HFFc6 (cell line): ENCODE results near the gene RPIA. TPM values are rescaled to one million over a fixed set of nuclear protein-coding genes. Genes with fewer than 3 reads are reported as not detected.
A peak's percentile ranks its signal among the peaks of the same experiment; 100 is the strongest.

Source experiments
- DNase-seq: peaks from one replicate; pipeline ENCODE4 v3.0.0-alpha.2; 2018
- H3K27ac Mint-ChIP-seq: 2 replicates; pipeline ENCODE4 v1.8.0; 2020; ENCODE audit warnings: mild to moderate bottlenecking, mixed read lengths
- H3K27me3 Mint-ChIP-seq: 2 replicates; pipeline ENCODE4 v1.8.0; 2021; ENCODE audit warnings: mild to moderate bottlenecking, moderate library complexity, mixed read lengths; ENCODE audit not compliant: insufficient read depth
- H3K36me3 Mint-ChIP-seq: 2 replicates; pipeline ENCODE4 v1.8.0; 2021; ENCODE audit warnings: low read depth, mixed read lengths
- H3K4me1 Mint-ChIP-seq: 2 replicates; pipeline ENCODE4 v1.8.0; 2020; ENCODE audit warnings: low read depth, mixed read lengths
- H3K4me3 Mint-ChIP-seq: 2 replicates; pipeline ENCODE4 v1.8.0; 2020; ENCODE audit warnings: mild to moderate bottlenecking, moderate library complexity, mixed read lengths
- H3K9me3 Mint-ChIP-seq: 2 replicates; pipeline ENCODE4 v1.8.0; 2020; ENCODE audit warnings: mild to moderate bottlenecking, mixed read lengths
- total RNA-seq, 6 experiments: library from RNA; stranded (reverse); fragmentation: NEBNext Ultra II Directional; extraction: Animal tissue kit (Norgen Biotek cat#: 25700); gene quantifications; 2 replicates in 1 of 6; 3 replicates in 5 of 6; pipeline ENCODE4 v1.2.3, GENCODE V29; 2021
- TF ChIP-seq, protein P1 (sequence below): fragments of 200-600 bp; sonication (generic); IDR thresholded peaks from 2 replicates; pipeline ENCODE4 v1.5.0; 2021; ENCODE audit warnings: antibody characterized with exemption, mild to moderate bottlenecking

Gene RPIA
- total RNA-seq, 6 experiments from 2014 or later, result 10.1 to 12.2 (median 10.8) TPM

- no peak for DNase-seq
- H3K27ac Mint-ChIP-seq, result no peak overlapping the region
- H3K27me3 Mint-ChIP-seq, result peaks cover 2% of the 10 kb centered on the region; the same call in 1 of the 2 replicates
- no peak overlapping the region for H3K4me3 Mint-ChIP-seq
- H3K36me3 Mint-ChIP-seq, result peaks cover 5% of the 10 kb centered on the region
- H3K4me1 Mint-ChIP-seq, result peaks cover 9% of the 10 kb centered on the region
- no peaks in the 10 kb centered on the region for H3K9me3 Mint-ChIP-seq
- TF ChIP-seq, protein P1, sequence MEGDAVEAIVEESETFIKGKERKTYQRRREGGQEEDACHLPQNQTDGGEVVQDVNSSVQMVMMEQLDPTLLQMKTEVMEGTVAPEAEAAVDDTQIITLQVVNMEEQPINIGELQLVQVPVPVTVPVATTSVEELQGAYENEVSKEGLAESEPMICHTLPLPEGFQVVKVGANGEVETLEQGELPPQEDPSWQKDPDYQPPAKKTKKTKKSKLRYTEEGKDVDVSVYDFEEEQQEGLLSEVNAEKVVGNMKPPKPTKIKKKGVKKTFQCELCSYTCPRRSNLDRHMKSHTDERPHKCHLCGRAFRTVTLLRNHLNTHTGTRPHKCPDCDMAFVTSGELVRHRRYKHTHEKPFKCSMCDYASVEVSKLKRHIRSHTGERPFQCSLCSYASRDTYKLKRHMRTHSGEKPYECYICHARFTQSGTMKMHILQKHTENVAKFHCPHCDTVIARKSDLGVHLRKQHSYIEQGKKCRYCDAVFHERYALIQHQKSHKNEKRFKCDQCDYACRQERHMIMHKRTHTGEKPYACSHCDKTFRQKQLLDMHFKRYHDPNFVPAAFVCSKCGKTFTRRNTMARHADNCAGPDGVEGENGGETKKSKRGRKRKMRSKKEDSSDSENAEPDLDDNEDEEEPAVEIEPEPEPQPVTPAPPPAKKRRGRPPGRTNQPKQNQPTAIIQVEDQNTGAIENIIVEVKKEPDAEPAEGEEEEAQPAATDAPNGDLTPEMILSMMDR, result no peak
Measured at GRCh38 chr2:88714667-88715066, 23.2 kb downstream of the RPIA start.

- no peaks in the 10 kb centered on the region for H3K27me3 Mint-ChIP-seq
Measured at GRCh38 chr2:88720399-88720798, 28.9 kb downstream of the RPIA start.

DNA sequence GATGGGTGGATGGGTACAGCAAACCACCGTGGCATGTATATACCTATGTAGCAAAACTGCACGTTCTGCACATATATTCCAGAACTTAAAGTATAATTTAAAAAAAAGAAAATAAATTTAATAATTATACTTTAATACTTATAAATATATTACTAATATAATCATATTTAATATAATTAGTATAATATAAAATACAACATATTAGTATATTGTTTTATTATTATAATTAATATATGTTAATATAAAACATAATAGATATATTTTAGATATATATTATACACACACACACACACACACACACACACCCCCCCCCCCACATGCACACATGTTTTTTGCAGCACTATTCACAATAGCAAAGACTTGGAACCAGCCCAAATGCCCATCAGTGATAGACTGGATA lies 29.8 kb downstream of the RPIA start:
- H3K27ac Mint-ChIP-seq, result no peak overlapping the region
- H3K27me3 Mint-ChIP-seq, result no peaks in the 10 kb centered on the region
- H3K36me3 Mint-ChIP-seq, result peaks cover 5% of the 10 kb centered on the region
- DNase-seq, result no peak
- H3K4me1 Mint-ChIP-seq, result no peaks in the 10 kb centered on the region
- H3K4me3 Mint-ChIP-seq, result no peak overlapping the region
- TF ChIP-seq, protein P1, result no peak
- H3K9me3 Mint-ChIP-seq, result no peaks in the 10 kb centered on the region

More at GRCh38 chr2:88720399-88720798, 28.9 kb downstream of the RPIA start:
- no peaks in the 10 kb centered on the region for H3K9me3 Mint-ChIP-seq
- no peaks in the 10 kb centered on the region for H3K4me1 Mint-ChIP-seq
- H3K27ac Mint-ChIP-seq, result no peak overlapping the region
- TF ChIP-seq, protein P1, result no peak
- DNase-seq, result no peak
- H3K4me3 Mint-ChIP-seq, result no peak overlapping the region
- peaks cover 5% of the 10 kb centered on the region for H3K36me3 Mint-ChIP-seq

GRCh38 chr2:88724643-88725332 lies 33.3 kb downstream of the RPIA start:
- Mint-ChIP-seq H3K4me3 (no peak overlapping the region), H3K27me3 (no peaks in the 10 kb centered on the region), H3K4me1 (peaks cover 12% of the 10 kb centered on the region), H3K36me3 (no peaks in the 10 kb centered on the region; the same call in none of the 2 replicates), H3K27ac (no peak overlapping the region), H3K9me3 (no peaks in the 10 kb centered on the region)
- DNase-seq, result no peak
- TF ChIP-seq, protein P1, result no peak

DNA sequence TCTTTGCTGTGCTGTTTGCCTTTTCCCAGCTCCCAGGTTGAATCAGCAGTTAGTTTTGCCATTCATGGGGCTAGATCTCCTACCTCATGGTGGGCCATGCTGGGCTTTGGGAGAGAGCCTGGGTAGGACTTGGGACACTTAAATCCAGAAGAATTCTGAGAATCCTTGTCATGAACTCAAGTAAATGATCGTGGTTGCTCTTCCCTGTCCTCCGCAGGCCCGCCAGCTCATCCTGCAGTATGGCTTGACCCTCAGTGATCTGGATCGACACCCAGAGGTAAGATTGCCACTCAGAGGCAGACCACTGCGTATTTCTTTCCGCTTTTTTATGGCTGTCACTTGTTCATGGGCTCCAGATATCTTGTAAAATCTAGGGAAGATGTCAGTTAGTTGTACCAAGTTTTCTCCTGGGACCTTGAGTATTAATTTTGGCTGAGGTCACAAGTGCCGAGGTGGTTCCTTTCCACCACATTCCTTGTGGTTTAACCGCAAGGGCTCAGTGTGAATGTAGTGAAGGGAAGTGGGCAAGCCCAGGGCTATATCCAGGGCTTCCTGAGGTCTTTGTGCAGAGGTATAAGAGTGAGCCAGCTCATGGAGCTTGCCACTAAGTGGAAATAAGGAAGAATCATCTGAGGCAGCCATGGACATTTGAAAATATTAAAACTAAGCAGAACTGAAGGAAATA lies 37.7 kb downstream of the RPIA start:
- TF ChIP-seq, protein P1, result no peak
- Mint-ChIP-seq H3K36me3 (no peaks in the 10 kb centered on the region), H3K4me3 (no peak overlapping the region; the same call in 1 of the 2 replicates), H3K27me3 (no peaks in the 10 kb centered on the region), H3K4me1 (peaks cover 18% of the 10 kb centered on the region), H3K27ac (no peak overlapping the region), H3K9me3 (no peaks in the 10 kb centered on the region)
- peak; percentile 39 for DNase-seq
